ENCODE data around the gene WASHC2C. TPM values are rescaled to one million over a fixed set of nuclear protein-coding genes. Genes with fewer than 3 reads are reported as not detected.

The WASHC2C gene
- polyA plus RNA-seq, 4 donors = 44.4 to 73.1 (median 61.3) TPM

Other genes with a start within 250 kb of the WASHC2C start
- gene ZFAND4, start 54.5 kb upstream of the WASHC2C start, polyA plus RNA-seq (ENCODE audit: insufficient read length in 4 of 4) = 10 to 100 TPM; 13.6 to 16.0 (median 14.6) TPM
- gene AGAP4, start 120.2 kb downstream of the WASHC2C start, polyA plus RNA-seq (ENCODE audit: insufficient read length in 4 of 4) = 10 to 100 TPM; 16.6 to 67.8 (median 38.4) TPM
- 10 to 100 TPM; 58.0 to 70.1 (median 63.8) TPM for gene TIMM23, start 245.2 kb downstream of the WASHC2C start, polyA plus RNA-seq (ENCODE audit: insufficient read length in 4 of 4)

Measured in left renal cortex interstitium (tissue), 4 donors.